ENCODE measurements around the gene PIP5K1B.

PIP5K1B gene

GRCh38 chr9:69012696-69013381 lies 307.8 kb downstream of the PIP5K1B start:
- no peak for DNase-seq (ENCODE audit: low read depth)
- no peak for TF ChIP-seq CTCF (IDR thresholded peaks at IDR 0.05; ENCODE audit: control insufficient read depth, insufficient read depth, low read depth, low read length, missing control alignments)
- no peak overlapping the region for H3K4me3 ChIP-seq (ENCODE audit: control insufficient read depth, low read depth, low read length)

- TF ChIP-seq CTCF (IDR thresholded peaks at IDR 0.05; ENCODE audit: control insufficient read depth, insufficient read depth, low read depth, low read length, missing control alignments), result no peak
- no peak overlapping the region for H3K4me3 ChIP-seq (ENCODE audit: control insufficient read depth, low read depth, low read length)
- no peak for DNase-seq (ENCODE audit: low read depth)
Measured at GRCh38 chr9:69013382-69013727, 308.3 kb downstream of the PIP5K1B start.

GRCh38 chr9:69014013-69014412 lies 309.0 kb downstream of the PIP5K1B start, which contains the start of gene PRKACG:
TSS of gene PRKACG (minus strand) at chr9:69014113. CDS start at chr9:69014092, 21 bp downstream.
- no peak for TF ChIP-seq CTCF (IDR thresholded peaks at IDR 0.05; ENCODE audit: control insufficient read depth, insufficient read depth, low read depth, low read length, missing control alignments)
- no peak within 1 kb of the TSS for H3K4me3 ChIP-seq (ENCODE audit: control insufficient read depth, low read depth, low read length)
- DNase-seq (ENCODE audit: low read depth), result no peak

GRCh38 chr9:69016191-69017096 lies 311.4 kb downstream of the PIP5K1B start:
- no peak overlapping the region for H3K4me3 ChIP-seq (ENCODE audit: control insufficient read depth, low read depth, low read length)
- TF ChIP-seq CTCF (IDR thresholded peaks at IDR 0.05; ENCODE audit: control insufficient read depth, insufficient read depth, low read depth, low read length, missing control alignments), result no peak
- no peak for DNase-seq (ENCODE audit: low read depth)

- H3K4me3 ChIP-seq (ENCODE audit: control insufficient read depth, low read depth, low read length), result no peak overlapping the region
- DNase-seq (ENCODE audit: low read depth), result no peak
- TF ChIP-seq CTCF (IDR thresholded peaks at IDR 0.05; ENCODE audit: control insufficient read depth, insufficient read depth, low read depth, low read length, missing control alignments), result no peak
Measured at GRCh38 chr9:69018737-69019136, 313.7 kb downstream of the PIP5K1B start.

GRCh38 chr9:69019808-69020207 lies 314.8 kb downstream of the PIP5K1B start:
- DNase-seq (ENCODE audit: low read depth), result no peak
- no peak for TF ChIP-seq CTCF (IDR thresholded peaks at IDR 0.05; ENCODE audit: control insufficient read depth, insufficient read depth, low read depth, low read length, missing control alignments)
- H3K4me3 ChIP-seq (ENCODE audit: control insufficient read depth, low read depth, low read length), result no peak overlapping the region

Measured in AG09309 (cell line).